GM18508 (cell line): ENCODE measurements around the gene TRAF3.
"Not testable (repeated sequence)": the region's sequence is repeated elsewhere in the genome, so short reads cannot be mapped to it uniquely, and the experiment has no call there.

Source experiments
- ATAC-seq: cut with Tn5 transposase; IDR thresholded peaks from one replicate; pipeline ENCODE4 v1.9.1; 2021; ENCODE audit warnings: moderate number of reproducible peaks; ENCODE audit not compliant: insufficient read depth, unreplicated experiment

Gene TRAF3

GRCh38 chr14:102751088-102751487 is 26.2 kb upstream of the TRAF3 start:
- no peak for ATAC-seq

- no peak for ATAC-seq
Measured at GRCh38 chr14:102752239-102752847, 24.9 kb upstream of the TRAF3 start.

DNA sequence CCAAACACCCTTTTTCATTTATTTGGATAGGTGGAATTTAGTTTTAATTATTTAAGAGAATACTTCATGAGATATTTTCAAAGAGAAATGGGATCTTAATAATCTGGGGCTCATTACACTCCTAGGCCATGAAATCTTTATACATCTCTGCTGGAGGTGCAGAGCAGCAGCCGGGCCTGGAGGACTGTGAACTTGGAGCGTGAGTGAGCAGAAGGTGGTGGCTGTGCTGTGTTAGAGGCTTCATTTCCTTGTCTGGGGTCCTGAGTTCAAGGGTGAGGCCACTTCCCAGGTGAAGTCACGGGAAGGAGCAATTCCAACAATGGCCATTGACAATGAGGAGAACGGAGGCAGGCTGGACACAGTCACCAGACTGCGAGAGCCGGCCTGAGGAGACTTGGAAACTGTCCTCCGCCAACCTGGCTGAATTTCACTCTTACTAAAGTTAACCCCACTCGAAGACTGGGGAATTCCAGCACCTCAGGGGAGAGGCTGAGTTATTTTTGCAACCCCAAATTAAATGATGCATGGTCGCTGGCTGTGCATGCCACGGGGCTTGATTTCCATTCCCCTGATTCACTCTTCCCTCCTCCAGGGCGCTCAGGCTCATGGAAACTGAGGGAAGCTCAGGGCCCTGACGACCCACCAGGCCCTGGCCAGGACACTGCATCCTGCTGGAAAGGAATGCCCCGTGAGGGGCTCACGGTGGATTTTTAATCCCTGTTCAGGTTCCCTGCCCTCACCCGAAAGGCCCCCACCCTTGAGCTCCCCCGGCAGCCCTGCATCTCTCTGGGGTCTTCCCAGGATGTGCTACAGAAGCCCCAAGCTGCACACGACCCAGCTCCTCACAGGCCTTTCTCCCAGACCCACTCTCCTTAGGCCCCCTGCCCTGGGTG is 22.6 kb upstream of the TRAF3 start:
- no peak for ATAC-seq

- ATAC-seq = no peak
Measured at GRCh38 chr14:102757646-102758045, 19.6 kb upstream of the TRAF3 start.

GRCh38 chr14:102758087-102758486 is 19.2 kb upstream of the TRAF3 start:
- ATAC-seq = no peak

DNA sequence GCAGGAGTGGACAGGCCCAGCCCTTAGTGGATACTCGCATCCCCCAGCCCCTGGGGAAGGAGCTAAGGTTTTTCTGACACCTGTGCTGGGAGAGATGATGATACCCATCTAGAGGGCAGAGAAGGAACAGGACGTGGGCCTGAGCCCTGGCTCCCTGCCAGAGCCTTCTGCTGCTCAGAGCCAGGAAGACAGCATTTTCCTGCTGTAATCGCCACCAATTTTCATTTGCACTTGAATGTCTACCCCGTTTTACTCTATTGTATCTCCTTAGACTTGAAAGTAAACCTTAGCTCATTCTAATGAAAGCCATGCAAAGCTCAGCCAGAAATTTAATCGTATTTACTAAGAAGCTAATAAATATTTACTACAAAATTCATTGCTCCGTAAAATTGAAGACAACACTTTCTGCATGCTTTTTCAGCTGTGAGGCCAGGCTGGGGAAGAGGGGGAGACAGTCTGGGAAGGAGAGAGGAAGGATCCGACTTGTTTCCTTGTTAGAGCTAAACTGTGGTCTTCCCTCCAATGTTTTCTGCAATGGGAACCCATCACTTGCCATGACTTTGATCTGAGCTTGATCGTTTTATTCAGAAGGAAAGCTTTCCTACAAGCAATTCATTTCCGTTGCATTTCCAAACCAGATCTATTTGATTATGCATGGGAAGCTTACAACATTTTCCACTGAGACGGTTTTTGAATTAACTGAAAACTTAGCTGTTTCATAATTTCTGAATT is 17.6 kb upstream of the TRAF3 start:
- no peak for ATAC-seq

DNA sequence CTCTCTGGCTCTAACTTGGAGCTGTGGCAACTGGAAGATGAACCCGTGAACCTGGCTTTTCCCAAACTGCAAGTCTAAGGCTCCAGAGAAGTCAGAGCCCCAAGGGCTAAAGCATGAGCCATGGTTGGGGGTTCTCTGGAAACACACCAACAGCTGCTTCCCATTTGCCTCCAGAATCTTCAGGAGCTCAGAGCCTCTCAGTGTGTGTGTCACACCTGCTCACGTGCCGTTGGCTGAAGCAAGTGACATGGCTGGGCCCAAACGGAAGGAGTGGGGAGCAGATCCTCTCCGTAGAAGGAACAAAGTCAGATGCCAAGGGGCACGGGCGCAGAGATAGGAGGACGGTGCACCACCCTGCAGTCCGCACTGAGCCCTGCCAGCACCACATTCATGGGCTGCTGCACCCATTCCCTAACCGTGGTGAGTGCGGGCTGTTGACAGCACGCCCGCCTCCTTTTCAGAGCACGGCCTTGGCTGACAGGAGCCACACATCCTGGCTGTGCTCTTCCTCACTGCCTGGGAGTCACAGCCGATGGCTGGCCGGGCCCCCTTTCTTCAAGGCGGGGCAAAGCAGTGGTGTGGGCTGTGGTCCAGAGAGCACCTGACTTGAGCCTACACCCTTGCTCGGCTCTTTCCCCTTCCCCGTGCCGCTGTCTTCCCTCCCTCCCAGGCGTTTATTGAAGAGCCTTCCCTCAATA is 16.6 kb upstream of the TRAF3 start:
- no peak for ATAC-seq

DNA sequence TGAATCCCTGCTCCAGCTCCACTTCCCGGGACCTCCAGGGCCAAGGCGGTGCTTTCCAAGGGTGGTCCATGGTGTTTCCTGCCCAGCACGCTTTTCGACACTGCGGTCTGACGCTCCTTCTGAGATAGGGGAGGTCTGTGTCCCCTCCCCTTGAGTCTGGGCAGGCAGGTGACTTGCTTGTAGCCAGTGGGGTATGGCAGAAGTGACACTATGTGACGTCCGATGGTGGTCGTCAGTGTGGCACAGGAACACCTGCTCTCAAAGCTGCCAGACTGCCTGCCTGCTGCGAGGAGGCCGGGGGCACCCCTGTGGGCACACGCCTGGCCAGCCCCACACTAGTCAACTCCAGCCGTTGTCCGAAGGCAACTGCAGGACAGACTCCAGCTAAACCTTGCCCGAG is 16.0 kb upstream of the TRAF3 start:
- no peak for ATAC-seq

- ATAC-seq = no peak
Measured at GRCh38 chr14:102764220-102764671, 13.0 kb upstream of the TRAF3 start.

DNA sequence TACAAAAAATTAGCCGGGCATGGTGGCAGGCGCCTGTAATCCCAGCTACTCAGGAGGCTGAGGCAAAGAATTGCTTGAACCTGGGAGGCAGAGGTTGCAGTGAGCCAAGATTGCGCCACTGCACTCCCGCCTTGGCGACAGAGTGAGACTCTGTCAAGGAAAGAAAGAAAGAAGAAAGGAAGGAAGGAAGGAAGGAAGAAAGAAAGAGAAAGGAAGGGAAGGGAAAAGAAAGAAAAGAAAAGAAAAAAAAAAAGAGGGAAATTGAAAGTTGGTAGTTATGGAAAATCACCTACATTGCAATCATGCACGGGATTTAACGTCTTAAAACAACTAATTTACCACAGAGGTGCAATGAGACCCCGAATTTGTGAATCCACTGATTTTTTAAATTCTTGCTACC is 11.5 kb upstream of the TRAF3 start:
- not testable (repeated sequence) for ATAC-seq

GRCh38 chr14:102768223-102769048 is 8.8 kb upstream of the TRAF3 start:
- no peak for ATAC-seq

DNA sequence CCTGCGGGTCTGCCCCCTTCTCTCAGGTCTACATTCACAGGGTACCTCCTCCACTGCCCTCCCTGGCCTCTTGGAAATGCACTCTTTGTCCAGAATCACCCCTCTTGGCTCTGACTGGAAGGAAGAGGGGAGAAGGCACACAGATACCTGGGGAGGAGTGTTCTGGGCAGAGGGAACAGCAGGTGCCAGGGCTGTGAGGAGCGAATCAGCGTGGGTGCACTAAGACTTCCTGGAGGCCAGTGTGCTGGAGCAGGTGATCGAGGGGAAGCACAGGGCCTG is 8.3 kb upstream of the TRAF3 start:
- no peak for ATAC-seq

DNA sequence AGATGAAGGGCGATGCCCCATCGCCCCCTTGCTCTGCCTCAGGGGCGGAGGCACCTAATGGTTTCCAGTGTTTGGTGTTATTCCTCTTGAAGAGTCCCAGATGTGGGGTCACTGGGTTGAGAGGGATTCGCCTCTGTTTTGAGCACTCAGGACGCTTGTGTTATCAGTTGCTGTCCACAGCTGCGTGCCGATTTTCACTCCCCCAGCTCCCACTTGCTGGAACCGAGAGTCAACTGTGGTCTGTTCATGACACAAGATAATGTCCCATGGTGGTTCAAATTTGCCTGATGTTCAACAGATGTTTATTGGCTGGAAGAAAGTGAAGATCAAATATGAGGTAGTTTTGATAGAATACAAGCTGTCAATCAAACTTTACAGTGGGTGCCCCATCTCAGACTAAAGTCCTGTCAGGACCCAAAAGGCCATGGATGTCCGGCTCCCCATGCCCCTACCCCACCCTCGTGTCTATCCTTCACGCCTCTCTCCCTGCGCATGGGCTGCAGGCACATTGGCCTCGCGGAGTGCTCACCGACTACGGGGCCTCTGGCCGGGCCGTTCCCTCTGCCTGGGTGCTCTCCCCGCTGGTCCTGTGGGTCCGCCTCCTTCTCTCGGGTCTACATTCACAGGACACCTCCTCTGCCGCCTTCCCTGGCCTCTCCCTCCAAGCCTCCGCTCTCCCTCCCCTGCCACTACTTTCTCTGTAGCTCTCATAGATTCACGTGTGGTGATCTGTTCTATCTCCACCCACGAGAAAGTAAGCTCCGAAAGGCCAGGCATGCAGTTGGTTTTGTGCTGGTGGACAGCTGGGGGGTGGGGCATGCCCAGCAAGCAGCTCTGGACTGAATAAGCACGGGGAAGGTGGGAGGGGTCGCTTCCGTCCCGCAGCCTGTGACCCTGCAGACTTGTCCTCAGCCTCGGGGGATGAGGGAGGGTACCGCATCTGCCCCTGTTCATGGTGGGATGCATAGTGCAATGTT is 6.8 kb upstream of the TRAF3 start:
- ATAC-seq = no peak

DNA sequence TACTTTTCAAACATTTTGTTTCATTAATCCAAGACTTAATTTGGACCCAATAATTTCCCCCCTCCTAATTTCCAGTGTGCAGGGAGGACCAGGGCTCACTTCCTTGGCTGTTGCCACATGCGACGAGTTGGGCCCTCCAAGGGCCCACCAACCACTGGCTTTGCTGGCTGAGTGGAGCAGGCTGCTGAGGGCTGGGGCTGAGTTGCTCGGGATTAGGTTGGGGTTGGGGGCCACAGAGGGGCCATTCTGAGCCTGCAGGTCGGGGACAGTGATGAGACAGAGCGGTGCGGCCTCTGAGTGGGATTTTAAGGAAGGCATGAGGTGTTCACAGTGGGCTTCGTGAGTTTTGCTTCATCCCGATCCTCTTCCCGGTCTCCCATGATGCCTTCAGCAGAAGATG is 6.1 kb upstream of the TRAF3 start:
- no peak for ATAC-seq

- ATAC-seq = no peak
Measured at GRCh38 chr14:102772781-102773570, 4.3 kb upstream of the TRAF3 start.

DNA sequence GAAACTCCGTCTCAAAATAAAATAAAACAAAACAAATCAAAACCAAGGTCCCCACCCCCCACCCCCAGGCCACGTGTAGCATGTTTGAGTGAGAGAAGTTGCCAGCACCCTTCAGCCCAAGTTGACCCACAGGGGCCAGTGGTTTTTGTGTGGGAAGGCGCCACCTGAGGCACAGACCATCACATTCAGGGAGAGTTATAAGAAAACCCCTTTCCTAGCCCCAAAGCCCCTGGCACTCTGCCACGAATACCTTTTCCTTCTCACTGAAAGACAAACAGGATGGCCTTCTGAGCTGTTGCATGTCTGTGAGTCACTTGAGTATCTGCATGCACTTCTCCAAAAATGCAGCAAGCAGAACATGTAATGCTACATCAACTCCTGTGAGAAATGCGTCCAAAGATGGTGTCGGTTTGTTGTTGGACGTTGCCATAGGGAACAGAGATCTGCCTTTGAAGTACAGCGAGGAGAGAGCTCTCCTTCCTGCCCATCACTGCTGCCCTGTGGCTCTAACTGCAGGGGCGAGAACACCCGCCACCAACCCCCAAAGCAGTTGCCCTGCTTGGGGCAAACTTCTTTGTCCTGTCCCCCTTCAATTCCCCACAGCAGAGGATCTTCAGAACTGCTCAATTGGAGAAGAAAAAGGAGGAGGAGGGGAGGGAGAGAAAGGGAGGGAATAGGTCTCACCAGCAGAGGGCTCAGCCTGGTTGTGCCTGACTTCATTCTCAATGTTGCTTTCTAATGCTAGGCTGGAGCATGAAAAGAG is 2.7 kb upstream of the TRAF3 start:
- no peak for ATAC-seq
